ENCODE results near the gene FARS2.

- TF ChIP-seq CTCF (conservative IDR thresholded peaks at IDR 0.05; ENCODE audit: low read length) (no peak), EZH2phosphoT487 (IDR thresholded peaks at IDR 0.05; ENCODE audit: borderline replicate concordance, low read depth, low read length) (no peak)
Observed at GRCh38 chr6:5384276-5384675, 123.0 kb downstream of the FARS2 start.
